Liver (tissue), 3 donors: ENCODE results near the gene CRBN.

Experiments
- EGR1 ChIP-seq, 2 donors: IDR thresholded peaks; 2 replicates each; pipeline ENCODE4 v1.6.1; 2016 to 2018; ENCODE audit warnings: antibody characterized with exemption in 2 of 2, low read depth in 2 of 2
- FOXA1 ChIP-seq: IDR thresholded peaks from 2 replicates; pipeline ENCODE4 v1.6.1; 2016; ENCODE audit warnings: antibody characterized with exemption
- HNF4A ChIP-seq, 2 donors: conservative IDR thresholded peaks; 2 replicates each; pipeline ENCODE4 v1.6.1; 2016; ENCODE audit warnings: antibody characterized with exemption in 2 of 2, mild to moderate bottlenecking in 2 of 2
- JUND ChIP-seq, 2 donors: IDR thresholded peaks; 2 replicates each; pipeline ENCODE4 v1.6.1; 2016; ENCODE audit warnings: antibody characterized with exemption in 2 of 2
- RAD21 ChIP-seq, 2 donors: IDR thresholded peaks; 2 replicates each; pipeline ENCODE4 v1.6.1; 2016; ENCODE audit warnings: antibody characterized with exemption in 2 of 2, mild to moderate bottlenecking in 2 of 2
- TAF1 ChIP-seq: conservative IDR thresholded peaks from 2 replicates; pipeline ENCODE4 v1.6.1; 2016; ENCODE audit warnings: antibody characterized with exemption, mild to moderate bottlenecking
- YY1 ChIP-seq: IDR thresholded peaks from 2 replicates; pipeline ENCODE4 v1.6.1; 2016; ENCODE audit warnings: antibody characterized with exemption, mild to moderate bottlenecking
- TF ChIP-seq, protein P1 (sequence below): fragments of 150-350 bp; IDR thresholded peaks from 2 replicates; pipeline ENCODE4 v1.5.1; 2017; ENCODE audit warnings: improper control_type of control experiment, low read depth, low read length; ENCODE audit not compliant: missing input control
- TF ChIP-seq, protein P2 (sequence below): IDR thresholded peaks from 2 replicates; pipeline ENCODE4 v1.6.1; 2016; ENCODE audit warnings: antibody characterized with exemption, mild to moderate bottlenecking
- donor health status: healthy.
- donor health status: healthy.

DNA sequence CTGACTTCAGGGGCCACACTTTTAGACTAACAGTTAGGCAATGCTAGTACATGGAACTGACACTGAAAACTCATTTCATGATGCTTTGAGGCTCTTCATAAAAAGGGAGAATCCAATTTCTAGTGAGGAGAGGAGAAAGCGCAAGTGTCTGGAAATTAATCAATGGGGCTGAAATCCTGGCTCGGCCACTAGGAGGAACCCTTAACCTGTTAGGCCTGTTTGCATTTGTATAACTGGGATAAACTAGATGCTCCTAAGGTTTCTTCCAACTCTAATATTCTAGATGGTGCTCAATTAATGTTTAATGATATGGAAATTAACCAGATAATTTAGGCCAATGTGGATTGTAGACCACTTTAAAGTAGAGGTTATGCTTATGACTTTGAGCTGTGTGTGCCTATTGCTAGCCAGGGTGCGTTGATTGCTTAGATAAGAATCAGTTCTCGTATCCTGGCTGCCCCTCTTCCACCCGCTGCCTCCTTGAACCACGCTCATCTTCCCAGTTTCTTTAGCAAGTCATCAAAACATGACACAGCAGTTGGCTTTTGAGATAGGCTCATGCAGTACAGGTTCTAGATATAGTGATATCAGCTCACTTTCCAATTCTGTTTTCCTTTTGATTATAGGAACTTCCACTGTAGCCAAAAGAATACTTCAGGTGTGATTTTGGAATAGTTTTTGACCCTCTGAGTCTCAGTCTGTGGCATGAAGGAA, 16.8 kb upstream of the CRBN start:
- no peak for TF ChIP-seq FOXA1
- TF ChIP-seq HNF4A (conservative IDR thresholded peaks at IDR 0.05): no peak
- TF ChIP-seq, protein P1, sequence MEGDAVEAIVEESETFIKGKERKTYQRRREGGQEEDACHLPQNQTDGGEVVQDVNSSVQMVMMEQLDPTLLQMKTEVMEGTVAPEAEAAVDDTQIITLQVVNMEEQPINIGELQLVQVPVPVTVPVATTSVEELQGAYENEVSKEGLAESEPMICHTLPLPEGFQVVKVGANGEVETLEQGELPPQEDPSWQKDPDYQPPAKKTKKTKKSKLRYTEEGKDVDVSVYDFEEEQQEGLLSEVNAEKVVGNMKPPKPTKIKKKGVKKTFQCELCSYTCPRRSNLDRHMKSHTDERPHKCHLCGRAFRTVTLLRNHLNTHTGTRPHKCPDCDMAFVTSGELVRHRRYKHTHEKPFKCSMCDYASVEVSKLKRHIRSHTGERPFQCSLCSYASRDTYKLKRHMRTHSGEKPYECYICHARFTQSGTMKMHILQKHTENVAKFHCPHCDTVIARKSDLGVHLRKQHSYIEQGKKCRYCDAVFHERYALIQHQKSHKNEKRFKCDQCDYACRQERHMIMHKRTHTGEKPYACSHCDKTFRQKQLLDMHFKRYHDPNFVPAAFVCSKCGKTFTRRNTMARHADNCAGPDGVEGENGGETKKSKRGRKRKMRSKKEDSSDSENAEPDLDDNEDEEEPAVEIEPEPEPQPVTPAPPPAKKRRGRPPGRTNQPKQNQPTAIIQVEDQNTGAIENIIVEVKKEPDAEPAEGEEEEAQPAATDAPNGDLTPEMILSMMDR: peak; percentile 32
- no peak for TF ChIP-seq JUND (IDR thresholded peaks at IDR 0.05)
- TF ChIP-seq, protein P2, sequence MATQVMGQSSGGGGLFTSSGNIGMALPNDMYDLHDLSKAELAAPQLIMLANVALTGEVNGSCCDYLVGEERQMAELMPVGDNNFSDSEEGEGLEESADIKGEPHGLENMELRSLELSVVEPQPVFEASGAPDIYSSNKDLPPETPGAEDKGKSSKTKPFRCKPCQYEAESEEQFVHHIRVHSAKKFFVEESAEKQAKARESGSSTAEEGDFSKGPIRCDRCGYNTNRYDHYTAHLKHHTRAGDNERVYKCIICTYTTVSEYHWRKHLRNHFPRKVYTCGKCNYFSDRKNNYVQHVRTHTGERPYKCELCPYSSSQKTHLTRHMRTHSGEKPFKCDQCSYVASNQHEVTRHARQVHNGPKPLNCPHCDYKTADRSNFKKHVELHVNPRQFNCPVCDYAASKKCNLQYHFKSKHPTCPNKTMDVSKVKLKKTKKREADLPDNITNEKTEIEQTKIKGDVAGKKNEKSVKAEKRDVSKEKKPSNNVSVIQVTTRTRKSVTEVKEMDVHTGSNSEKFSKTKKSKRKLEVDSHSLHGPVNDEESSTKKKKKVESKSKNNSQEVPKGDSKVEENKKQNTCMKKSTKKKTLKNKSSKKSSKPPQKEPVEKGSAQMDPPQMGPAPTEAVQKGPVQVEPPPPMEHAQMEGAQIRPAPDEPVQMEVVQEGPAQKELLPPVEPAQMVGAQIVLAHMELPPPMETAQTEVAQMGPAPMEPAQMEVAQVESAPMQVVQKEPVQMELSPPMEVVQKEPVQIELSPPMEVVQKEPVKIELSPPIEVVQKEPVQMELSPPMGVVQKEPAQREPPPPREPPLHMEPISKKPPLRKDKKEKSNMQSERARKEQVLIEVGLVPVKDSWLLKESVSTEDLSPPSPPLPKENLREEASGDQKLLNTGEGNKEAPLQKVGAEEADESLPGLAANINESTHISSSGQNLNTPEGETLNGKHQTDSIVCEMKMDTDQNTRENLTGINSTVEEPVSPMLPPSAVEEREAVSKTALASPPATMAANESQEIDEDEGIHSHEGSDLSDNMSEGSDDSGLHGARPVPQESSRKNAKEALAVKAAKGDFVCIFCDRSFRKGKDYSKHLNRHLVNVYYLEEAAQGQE: no peak
- peak; percentile 46 to 56 for TF ChIP-seq RAD21 (IDR thresholded peaks at IDR 0.05)
- TF ChIP-seq EGR1 (IDR thresholded peaks at IDR 0.05; ENCODE audit: low read depth in 2 of 2): no peak
- TF ChIP-seq TAF1: no peak
- TF ChIP-seq YY1: no peak
